Loucy (cell line): ENCODE measurements around the gene ADAM22.

Source experiments
- H2AFZ ChIP-seq: fragments of 200-600 bp; sonication (generic); 2 replicates; pipeline ENCODE4 v1.6.0; 2016; ENCODE audit warnings: antibody characterized with exemption, mild to moderate bottlenecking, low read length, moderate library complexity
- H3F3A ChIP-seq: fragments of 200-600 bp; 2 replicates; pipeline ENCODE4 v1.6.0; 2016; ENCODE audit warnings: antibody characterized with exemption, low read depth, mild to moderate bottlenecking
- H3K27me3 ChIP-seq: fragments of 200-600 bp; sonication (generic); 2 replicates; pipeline ENCODE4 v1.6.1; 2014; ENCODE audit warnings: low read length, mild to moderate bottlenecking; ENCODE audit not compliant: insufficient read depth, poor library complexity, severe bottlenecking
- H3K36me3 ChIP-seq: fragments of 200-600 bp; sonication (generic); 2 replicates; pipeline ENCODE4 v1.6.1; 2016; ENCODE audit warnings: low read length; ENCODE audit not compliant: insufficient read depth
- H3K4me1 ChIP-seq: fragments of 200-600 bp; sonication (generic); 2 replicates; pipeline ENCODE4 v1.5.1; 2014; ENCODE audit warnings: low read length, mild to moderate bottlenecking; ENCODE audit not compliant: insufficient read depth, poor library complexity, severe bottlenecking
- H3K4me2 ChIP-seq: fragments of 200-600 bp; sonication (generic); 2 replicates; pipeline ENCODE4 v1.6.0; 2014; ENCODE audit warnings: antibody characterized with exemption, low read length, low read depth, mild to moderate bottlenecking; ENCODE audit not compliant: poor library complexity, severe bottlenecking
- H3K4me3 ChIP-seq: fragments of 200-600 bp; sonication (generic); 2 replicates; pipeline ENCODE4 v1.5.1; 2014; ENCODE audit warnings: low read length, mild to moderate bottlenecking, mixed read lengths; ENCODE audit not compliant: poor library complexity, severe bottlenecking
- H3K79me2 ChIP-seq: fragments of 200-600 bp; sonication (generic); 2 replicates; pipeline ENCODE4 v1.6.1; 2014; ENCODE audit warnings: low read length; ENCODE audit not compliant: insufficient read depth
- H3K9ac ChIP-seq: fragments of 200-600 bp; sonication (generic); 2 replicates; pipeline ENCODE4 v1.6.0; 2014; ENCODE audit warnings: mild to moderate bottlenecking, low read depth, low read length, moderate library complexity; ENCODE audit not compliant: poor library complexity, severe bottlenecking
- H3K9me2 ChIP-seq: fragments of 200-600 bp; sonication (generic); replicated peaks from 2 replicates; pipeline ENCODE4 v1.6.1; 2016; ENCODE audit warnings: low read depth, low read length, mixed read lengths
- H3K9me3 ChIP-seq: fragments of 200-600 bp; sonication (generic); 2 replicates; pipeline ENCODE4 v1.6.1; 2014; ENCODE audit warnings: mild to moderate bottlenecking, antibody characterized with exemption, low read length, low read depth; ENCODE audit not compliant: insufficient read depth
- H4K20me1 ChIP-seq: fragments of 200-600 bp; sonication (generic); 2 replicates; pipeline ENCODE4 v1.6.0; 2014; ENCODE audit warnings: antibody characterized with exemption, low read length, mild to moderate bottlenecking; ENCODE audit not compliant: insufficient read depth, poor library complexity, severe bottlenecking
- CTCF ChIP-seq: fragments of 200-600 bp; sonication (generic); conservative IDR thresholded peaks from 2 replicates; pipeline ENCODE4 v1.5.1; 2014; ENCODE audit warnings: mild to moderate bottlenecking, antibody characterized with exemption, low read length
- EZH2phosphoT487 ChIP-seq: fragments of 200-600 bp; IDR thresholded peaks from 2 replicates; pipeline ENCODE4 v1.6.1; 2018; ENCODE audit warnings: antibody characterized with exemption, mild to moderate bottlenecking, moderate library complexity, borderline replicate concordance

ADAM22 gene

GRCh38 chr7:88041583-88041982, 107.5 kb downstream of the ADAM22 start:
- Histone ChIP-seq H3K79me2 (no peaks in the 10 kb centered on the region), H3K36me3 (no peaks in the 10 kb centered on the region), H3F3A (no peaks in the 10 kb centered on the region), H2AFZ (no peak overlapping the region), H3K9me2 (no peaks in the 10 kb centered on the region), H3K27me3 (no peaks in the 10 kb centered on the region), H3K4me1 (peaks cover 13% of the 10 kb centered on the region), H3K9me3 (no peaks in the 10 kb centered on the region), H3K4me3 (peak overlapping the region; percentile 59), H4K20me1 (no peaks in the 10 kb centered on the region), H3K9ac (no peak overlapping the region), H3K4me2 (peak overlapping the region; percentile 71)
- TF ChIP-seq EZH2phosphoT487 (no peak), CTCF (no peak)

DNA sequence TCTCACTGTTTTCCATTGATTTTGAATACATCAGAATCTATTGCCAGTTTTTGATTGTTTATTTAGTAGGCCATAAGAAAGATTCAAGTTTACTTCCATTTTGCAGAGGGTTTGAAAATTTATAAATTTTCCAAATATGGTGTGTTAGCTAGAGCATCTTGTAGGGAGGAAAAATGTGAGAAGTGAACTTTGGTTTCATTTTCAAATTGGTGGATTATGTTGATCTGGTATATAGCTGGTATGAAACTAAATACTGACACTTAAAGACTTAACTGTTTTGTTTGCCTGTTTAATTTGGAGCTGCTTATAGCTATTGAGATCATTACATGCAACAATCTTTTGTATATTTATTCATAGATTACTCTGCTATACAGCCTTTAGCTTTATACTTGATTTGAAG, 108.1 kb downstream of the ADAM22 start:
- no peaks in the 10 kb centered on the region for H3K36me3 ChIP-seq
- no peaks in the 10 kb centered on the region for H3K27me3 ChIP-seq
- no peaks in the 10 kb centered on the region for H3K79me2 ChIP-seq
- H3K9me2 ChIP-seq: no peaks in the 10 kb centered on the region
- H4K20me1 ChIP-seq: no peaks in the 10 kb centered on the region
- peak overlapping the region; percentile 71 for H3K4me2 ChIP-seq
- H2AFZ ChIP-seq: no peak overlapping the region
- peak overlapping the region; percentile 23 for H3K9ac ChIP-seq
- H3K9me3 ChIP-seq: no peaks in the 10 kb centered on the region
- H3K4me3 ChIP-seq: peak overlapping the region; percentile 59
- H3F3A ChIP-seq: no peaks in the 10 kb centered on the region
- TF ChIP-seq CTCF: no peak
- TF ChIP-seq EZH2phosphoT487: no peak
- peaks cover 18% of the 10 kb centered on the region for H3K4me1 ChIP-seq

DNA sequence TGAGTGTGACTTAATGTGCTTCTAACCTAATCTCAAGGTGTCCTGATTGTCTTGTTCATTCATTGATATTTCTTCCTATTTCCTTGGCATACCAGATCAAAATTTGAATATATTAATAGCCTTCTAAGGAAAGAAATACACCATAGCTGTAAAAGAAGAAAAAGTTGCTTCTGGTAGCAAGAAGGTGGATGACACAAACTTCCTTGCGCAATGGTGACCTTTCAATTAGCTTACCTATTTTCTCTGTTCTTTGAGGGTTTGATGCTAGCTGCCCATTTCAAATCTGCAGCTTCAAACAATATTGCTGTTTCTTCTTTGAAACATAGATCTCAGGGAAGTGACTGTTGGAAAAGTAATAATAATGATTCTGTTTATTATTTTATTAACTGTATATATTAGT, 108.8 kb downstream of the ADAM22 start:
- TF ChIP-seq CTCF (no peak), EZH2phosphoT487 (no peak)
- no peaks in the 10 kb centered on the region for H3K9me2 ChIP-seq
- H2AFZ ChIP-seq: no peak overlapping the region
- peak overlapping the region; percentile 59 for H3K4me3 ChIP-seq
- H3K36me3 ChIP-seq: no peaks in the 10 kb centered on the region
- H3K27me3 ChIP-seq: no peaks in the 10 kb centered on the region
- peak overlapping the region; percentile 23 for H3K9ac ChIP-seq
- peak overlapping the region; percentile 71 for H3K4me2 ChIP-seq
- no peaks in the 10 kb centered on the region for H3F3A ChIP-seq
- no peaks in the 10 kb centered on the region for H4K20me1 ChIP-seq
- no peaks in the 10 kb centered on the region for H3K9me3 ChIP-seq
- no peaks in the 10 kb centered on the region for H3K79me2 ChIP-seq
- peaks cover 21% of the 10 kb centered on the region for H3K4me1 ChIP-seq
